C4-2B (cell line): ENCODE results near the gene ATG7.

Source experiments
- H3K27ac ChIP-seq: fragments of 450-650 bp; 2 replicates; pipeline ENCODE4 v1.5.1; 2017
- CTCF ChIP-seq: fragments of 450-650 bp; conservative IDR thresholded peaks from 2 replicates; pipeline ENCODE4 v1.5.1; 2017; ENCODE audit warnings: mild to moderate bottlenecking
- ZFX ChIP-seq: fragments of 450-650 bp; IDR thresholded peaks from 2 replicates; pipeline ENCODE4 v1.6.1; 2017

ATG7 gene

GRCh38 chr3:11423868-11424267 is 151.7 kb downstream of the ATG7 start:
- H3K27ac ChIP-seq, result no peak overlapping the region
- TF ChIP-seq ZFX (no peak), CTCF (no peak)

DNA sequence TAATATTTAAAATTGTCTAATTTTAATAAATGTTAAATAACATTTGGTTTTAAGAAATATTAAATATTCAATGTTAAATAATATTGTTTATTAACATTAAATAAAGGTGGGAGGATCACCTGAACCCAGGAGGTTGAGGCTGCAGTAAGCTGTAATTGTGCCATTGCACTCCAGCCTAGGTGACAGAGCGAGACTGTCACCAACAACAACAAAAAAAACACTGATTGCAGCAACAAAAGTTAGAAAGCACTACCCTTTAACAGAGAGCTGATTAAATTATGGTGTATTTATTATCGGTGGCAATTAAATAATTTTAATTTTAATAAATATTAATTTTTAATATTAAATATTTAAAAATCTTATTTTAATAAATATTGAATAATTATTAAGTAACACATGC is 152.1 kb downstream of the ATG7 start:
- H3K27ac ChIP-seq, result no peak overlapping the region
- TF ChIP-seq ZFX (no peak), CTCF (no peak)

DNA sequence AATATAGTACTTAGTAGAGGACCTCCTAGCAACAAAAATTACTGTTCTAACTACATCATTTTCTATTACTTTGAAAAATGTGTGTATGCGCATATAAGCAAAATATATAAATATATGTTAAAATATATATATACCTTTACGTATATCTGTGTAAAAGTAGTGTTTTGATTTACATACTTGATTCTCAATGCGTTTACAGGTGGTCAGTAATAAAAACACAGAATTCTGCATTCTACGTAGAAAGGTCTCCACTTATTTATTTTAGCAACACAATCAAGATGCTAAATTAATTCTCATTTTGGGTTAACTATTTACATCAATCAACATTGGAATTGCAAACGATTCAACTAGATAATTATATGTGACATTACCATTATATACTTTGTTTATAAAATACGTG is 158.0 kb downstream of the ATG7 start:
- no peak for TF ChIP-seq ZFX
- no peak for TF ChIP-seq CTCF
- H3K27ac ChIP-seq, result no peak overlapping the region

DNA sequence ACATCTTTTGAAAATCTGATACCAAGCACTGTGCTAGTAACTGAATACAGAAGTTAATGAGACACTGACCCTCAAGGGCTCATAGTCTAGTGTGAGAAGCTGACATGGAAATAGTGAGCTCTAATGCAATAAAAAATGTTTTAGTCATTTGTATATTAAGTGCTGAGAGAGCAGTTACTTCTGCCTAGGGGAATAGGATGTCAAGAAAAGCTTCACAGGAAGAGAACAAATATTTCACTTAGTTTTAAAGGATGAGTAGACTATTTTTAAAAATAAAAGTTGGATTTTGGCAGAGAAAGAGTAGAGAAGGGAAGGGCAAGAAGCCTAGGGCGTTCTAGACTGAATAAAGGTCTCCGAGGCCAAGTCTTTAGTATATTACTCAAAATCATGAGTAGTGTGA is 158.4 kb downstream of the ATG7 start:
- no peak for TF ChIP-seq ZFX
- no peak for TF ChIP-seq CTCF
- H3K27ac ChIP-seq, result no peak overlapping the region

GRCh38 chr3:11431319-11431718 is 159.1 kb downstream of the ATG7 start:
- H3K27ac ChIP-seq, result no peak overlapping the region
- TF ChIP-seq CTCF (no peak), ZFX (no peak)

DNA sequence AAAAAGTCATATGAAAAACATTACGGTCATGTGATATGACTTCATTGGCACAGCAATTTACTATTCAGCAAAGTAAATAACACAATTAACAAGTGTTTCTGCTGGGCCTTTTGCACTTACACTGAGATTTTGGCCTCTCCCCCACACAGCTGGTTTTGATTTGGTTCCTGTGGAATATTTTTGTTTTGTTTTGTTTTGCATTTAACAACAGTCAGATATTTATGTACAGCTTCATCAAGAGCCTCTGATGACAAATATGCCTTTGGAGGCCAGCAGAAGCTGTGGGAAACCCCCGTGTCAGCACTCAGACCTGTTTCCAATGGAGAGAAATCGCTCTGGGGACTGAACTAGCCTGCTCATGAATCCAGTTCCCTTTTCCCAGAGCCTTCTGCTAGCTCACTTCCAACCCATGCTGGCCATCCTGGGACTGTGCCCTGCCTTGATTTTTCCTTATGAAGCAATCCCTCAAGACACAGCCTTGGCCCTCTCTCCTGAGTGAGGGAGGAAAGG is 161.9 kb downstream of the ATG7 start:
- no peak for TF ChIP-seq ZFX
- no peak for TF ChIP-seq CTCF
- no peak overlapping the region for H3K27ac ChIP-seq

GRCh38 chr3:11434563-11435096 is 162.4 kb downstream of the ATG7 start:
- H3K27ac ChIP-seq, result no peak overlapping the region
- no peak for TF ChIP-seq ZFX

DNA sequence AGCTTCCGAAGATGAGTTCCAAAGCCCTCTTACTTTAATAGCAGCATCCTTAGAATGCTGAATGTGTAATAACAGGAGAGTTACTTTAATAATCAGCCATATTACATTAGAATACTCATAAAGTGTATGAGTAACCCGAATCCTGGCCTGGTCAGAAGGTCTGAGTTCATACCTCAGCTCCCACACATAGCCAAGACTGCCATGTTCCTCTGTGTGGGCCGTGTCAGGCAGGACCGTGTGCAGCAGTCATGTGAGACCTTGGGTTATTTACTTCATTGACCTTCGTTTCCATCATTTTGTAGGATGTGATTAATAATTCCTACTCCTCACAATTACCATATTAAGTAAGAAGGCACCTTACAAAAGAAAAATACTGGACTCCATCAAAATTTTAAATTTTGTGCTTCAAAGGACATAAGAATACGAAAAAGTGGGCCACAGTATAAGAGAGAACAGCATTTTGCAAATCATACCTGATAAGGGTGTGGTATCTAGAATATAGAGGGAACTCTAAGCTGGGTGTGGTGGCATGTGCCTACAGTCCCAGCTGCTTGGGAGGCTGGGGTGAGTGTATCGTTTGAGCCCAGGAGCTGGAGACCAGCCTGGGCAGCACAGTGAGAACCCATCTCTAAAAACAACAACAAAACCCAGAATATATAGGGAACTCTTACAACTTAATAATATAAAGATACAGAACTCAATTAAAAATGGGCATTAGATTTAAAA is 163.4 kb downstream of the ATG7 start:
- no peak for TF ChIP-seq CTCF
- no peak for TF ChIP-seq ZFX

More for the DNA sequence above, 163.4 kb downstream of the ATG7 start:
- no peak overlapping the region for H3K27ac ChIP-seq
